ENCODE measurements around the gene FBLN5.

FBLN5 gene

GRCh38 chr14:91980157-91980556, 32.7 kb upstream of the FBLN5 start:
- Histone ChIP-seq H3K27me3 (replicated peaks; ENCODE audit: insufficient read depth, low read length) (no peaks in the 10 kb centered on the region), H3K79me2 (ENCODE audit: low read length) (no peaks in the 10 kb centered on the region), H3K9ac (ENCODE audit: low read length) (no peak overlapping the region), H3K4me1 (ENCODE audit: low read length) (no peaks in the 10 kb centered on the region), H3K36me3 (replicated peaks; ENCODE audit: insufficient read depth, low read length) (no peaks in the 10 kb centered on the region), H3K9me2 (replicated peaks; ENCODE audit: insufficient read depth, low read length) (no peaks in the 10 kb centered on the region), H3K9me3 (replicated peaks; ENCODE audit: insufficient read depth, low read length) (no peaks in the 10 kb centered on the region), H2AFZ (ENCODE audit: low read length) (no peak overlapping the region), H4K20me1 (ENCODE audit: insufficient read depth, low read length) (no peaks in the 10 kb centered on the region), H3K27ac (ENCODE audit: low read length) (no peak overlapping the region), H3K4me2 (ENCODE audit: low read depth, low read length) (no peak overlapping the region), H3K4me3 (ENCODE audit: low read length) (no peak overlapping the region), H3F3A (ENCODE audit: insufficient read depth, low read length) (no peaks in the 10 kb centered on the region)
- no peak for TF ChIP-seq EZH2 (optimal IDR thresholded peaks at IDR 0.05; ENCODE audit: low read depth, low read length)
- TF ChIP-seq CTCF (IDR thresholded peaks at IDR 0.05; ENCODE audit: low read length) = no peak
- TF ChIP-seq EZH2phosphoT487 (IDR thresholded peaks at IDR 0.05; ENCODE audit: low read length) = no peak
- DNase-seq = no peak

GRCh38 chr14:91977884-91978283, 30.4 kb upstream of the FBLN5 start:
- H3K4me1 ChIP-seq (ENCODE audit: low read length) = no peaks in the 10 kb centered on the region
- no peak overlapping the region for H3K4me2 ChIP-seq (ENCODE audit: low read depth, low read length)
- H3F3A ChIP-seq (ENCODE audit: insufficient read depth, low read length) = no peaks in the 10 kb centered on the region
- no peaks in the 10 kb centered on the region for H3K9me3 ChIP-seq (replicated peaks; ENCODE audit: insufficient read depth, low read length)
- TF ChIP-seq CTCF (IDR thresholded peaks at IDR 0.05; ENCODE audit: low read length) (no peak), EZH2phosphoT487 (IDR thresholded peaks at IDR 0.05; ENCODE audit: low read length) (no peak), EZH2 (optimal IDR thresholded peaks at IDR 0.05; ENCODE audit: low read depth, low read length) (no peak)
- H3K9ac ChIP-seq (ENCODE audit: low read length) = no peak overlapping the region
- no peak overlapping the region for H3K4me3 ChIP-seq (ENCODE audit: low read length)
- H3K36me3 ChIP-seq (replicated peaks; ENCODE audit: insufficient read depth, low read length) = no peaks in the 10 kb centered on the region
- no peaks in the 10 kb centered on the region for H3K27me3 ChIP-seq (replicated peaks; ENCODE audit: insufficient read depth, low read length)
- H2AFZ ChIP-seq (ENCODE audit: low read length) = no peak overlapping the region
- H3K27ac ChIP-seq (ENCODE audit: low read length) = no peak overlapping the region
- H3K79me2 ChIP-seq (ENCODE audit: low read length) = no peaks in the 10 kb centered on the region
- H4K20me1 ChIP-seq (ENCODE audit: insufficient read depth, low read length) = no peaks in the 10 kb centered on the region
- no peak for DNase-seq
- no peaks in the 10 kb centered on the region for H3K9me2 ChIP-seq (replicated peaks; ENCODE audit: insufficient read depth, low read length)

GRCh38 chr14:91975763-91976162, 28.3 kb upstream of the FBLN5 start:
- Histone ChIP-seq H3K27me3 (replicated peaks; ENCODE audit: insufficient read depth, low read length) (no peaks in the 10 kb centered on the region), H3K79me2 (ENCODE audit: low read length) (no peaks in the 10 kb centered on the region), H3K27ac (ENCODE audit: low read length) (no peak overlapping the region), H2AFZ (ENCODE audit: low read length) (no peak overlapping the region), H3K9ac (ENCODE audit: low read length) (no peak overlapping the region), H3K36me3 (replicated peaks; ENCODE audit: insufficient read depth, low read length) (no peaks in the 10 kb centered on the region), H3K9me2 (replicated peaks; ENCODE audit: insufficient read depth, low read length) (no peaks in the 10 kb centered on the region), H3K4me2 (ENCODE audit: low read depth, low read length) (no peak overlapping the region), H3K4me3 (ENCODE audit: low read length) (no peak overlapping the region), H3K9me3 (replicated peaks; ENCODE audit: insufficient read depth, low read length) (no peaks in the 10 kb centered on the region), H3K4me1 (ENCODE audit: low read length) (no peaks in the 10 kb centered on the region), H3F3A (ENCODE audit: insufficient read depth, low read length) (no peaks in the 10 kb centered on the region), H4K20me1 (ENCODE audit: insufficient read depth, low read length) (no peaks in the 10 kb centered on the region)
- TF ChIP-seq EZH2phosphoT487 (IDR thresholded peaks at IDR 0.05; ENCODE audit: low read length) (no peak), EZH2 (optimal IDR thresholded peaks at IDR 0.05; ENCODE audit: low read depth, low read length) (no peak), CTCF (IDR thresholded peaks at IDR 0.05; ENCODE audit: low read length) (no peak)
- DNase-seq = no peak

All from MM.1S (cell line).